H1 (cell line): ENCODE measurements around the gene RAB40C. TPM values are rescaled to one million over a fixed set of nuclear protein-coding genes. Genes with fewer than 3 reads are reported as not detected.

Source experiments
- ASH2L ChIP-seq: fragments of 200-600, 300-600 bp; sonication (generic); IDR thresholded peaks from one replicate; pipeline ENCODE4 v1.7.1; 2017; ENCODE audit warnings: low read length
- BACH1 ChIP-seq: IDR thresholded peaks from 2 replicates; pipeline ENCODE4 v1.6.1; 2012; ENCODE audit warnings: low read length, improper control_type of control experiment
- CHD2 ChIP-seq: IDR thresholded peaks from 2 replicates; pipeline ENCODE4 v1.6.1; 2012; ENCODE audit warnings: low read length, improper control_type of control experiment
- CREB1 ChIP-seq: IDR thresholded peaks from 2 replicates; pipeline ENCODE4 v1.6.1; 2012; ENCODE audit warnings: inconsistent platforms
- CTBP2 ChIP-seq: IDR thresholded peaks from 2 replicates; pipeline ENCODE4 v1.7.0; 2011; ENCODE audit warnings: borderline replicate concordance, mild to moderate bottlenecking, moderate library complexity, mixed read lengths, low read length; ENCODE audit not compliant: insufficient read depth, insufficient read length
- E2F6 ChIP-seq: IDR thresholded peaks from 2 replicates; pipeline ENCODE4 v1.6.1; 2012; ENCODE audit warnings: inconsistent platforms
- GABPA ChIP-seq: IDR thresholded peaks from 2 replicates; pipeline ENCODE4 v1.6.1; 2011; ENCODE audit warnings: mild to moderate bottlenecking, low read length, moderate library complexity, borderline replicate concordance; ENCODE audit not compliant: insufficient read depth
- JUN ChIP-seq: IDR thresholded peaks from 2 replicates; pipeline ENCODE4 v1.6.1; 2011; ENCODE audit warnings: low read depth, mild to moderate bottlenecking, improper control_type of control experiment, low read length
- JUND ChIP-seq: IDR thresholded peaks from 2 replicates; pipeline ENCODE4 v1.6.1; 2011; ENCODE audit warnings: mild to moderate bottlenecking, improper control_type of control experiment, low read length
- KDM1A ChIP-seq: fragments of 200-600, 300-600 bp; sonication (generic); IDR thresholded peaks from 2 replicates; pipeline ENCODE4 v1.7.1; 2016; ENCODE audit warnings: mild to moderate bottlenecking, low read length, borderline replicate concordance
- KDM4A ChIP-seq: IDR thresholded peaks from one replicate; pipeline ENCODE4 v1.7.1; 2012; ENCODE audit warnings: low read depth, mild to moderate bottlenecking, moderate library complexity, low read length, inconsistent platforms; ENCODE audit not compliant: severe bottlenecking
- MAX ChIP-seq: IDR thresholded peaks from 2 replicates; pipeline ENCODE4 v1.6.1; 2012; ENCODE audit warnings: inconsistent platforms
- PHF8 ChIP-seq: fragments of 200-600 bp; sonication (generic); conservative IDR thresholded peaks from 2 replicates; pipeline ENCODE4 v1.7.1; 2012; ENCODE audit warnings: low read depth, mild to moderate bottlenecking, inconsistent platforms, low read length, moderate library complexity
- POLR2A ChIP-seq, 2 experiments: IDR thresholded peaks; 1 replicate in 1 of 2; 2 replicates in 1 of 2; pipeline ENCODE4 v1.6.1; 2011; ENCODE audit warnings: low read depth in 2 of 2, low read length in 2 of 2, mild to moderate bottlenecking in 2 of 2; ENCODE audit errors: control extremely low read depth in 1 of 2
- POLR2AphosphoS5 ChIP-seq: IDR thresholded peaks from 2 replicates; pipeline ENCODE4 v1.6.1; 2011; ENCODE audit warnings: low read depth, low read length
- POU5F1 ChIP-seq: IDR thresholded peaks from 2 replicates; pipeline ENCODE4 v1.6.1; 2011; ENCODE audit warnings: low read depth, mild to moderate bottlenecking, low read length, moderate library complexity
- RFX5 ChIP-seq: IDR thresholded peaks from 2 replicates; pipeline ENCODE4 v1.6.1; 2011; ENCODE audit warnings: low read depth, low read length, improper control_type of control experiment, borderline replicate concordance
- SAP30 ChIP-seq: fragments of 300-600 bp; sonication (generic); IDR thresholded peaks from 2 replicates; pipeline ENCODE4 v1.7.1; 2012; ENCODE audit warnings: low read length, moderate library complexity, mild to moderate bottlenecking, inconsistent platforms; ENCODE audit not compliant: insufficient read depth, insufficient replicate concordance
- SP1 ChIP-seq: IDR thresholded peaks from 2 replicates; pipeline ENCODE4 v1.6.1; 2011; ENCODE audit warnings: low read depth, low read length
- SP4 ChIP-seq: IDR thresholded peaks from 2 replicates; pipeline ENCODE4 v1.6.1; 2012; ENCODE audit warnings: low read length, inconsistent platforms
- SUZ12 ChIP-seq: fragments of 200-600 bp; sonication (generic); IDR thresholded peaks from 2 replicates; pipeline ENCODE4 v1.6.1; 2012; ENCODE audit warnings: mild to moderate bottlenecking, inconsistent platforms, low read length, moderate library complexity, mixed read lengths
- TEAD4 ChIP-seq: IDR thresholded peaks from 2 replicates; pipeline ENCODE4 v1.6.1; 2012; ENCODE audit warnings: low read depth, low read length, inconsistent platforms, mixed read lengths
- polyA plus RNA-seq, 7 experiments: library from polyadenylated mRNA; depleted of rRNA in 3 of 7; stranded (reverse) in 5 of 7; unstranded in 2 of 7; fragments of >200 nt in 5 of 7; fragments of 200-250 nt in 2 of 7; gene quantifications; 1 replicate in 5 of 7; 2 replicates in 1 of 7; 4 replicates in 1 of 7; pipeline versions ENCODE4 v1.2.1 to v1.2.3, GENCODE V29; 2011 to 2013; ENCODE audit warnings: missing spikeins in 2 of 7, mixed read lengths in 2 of 7
- total RNA-seq: library from RNA; stranded (reverse); fragmentation: NEBNext Ultra II Directional; extraction: Animal tissue kit (Norgen Biotek cat#: 25700); gene quantifications from 2 replicates; pipeline ENCODE4 v1.2.1, GENCODE V29; 2021

Gene RAB40C
- total and polyA plus RNA-seq, 2 of the 8 experiments (the other 6 are each of a cell fraction or from before 2014, with no cell fraction given), result 13.9 to 15.6 TPM

GRCh38 chr16:648781-649589 lies 59.1 kb downstream of the RAB40C start, which contains the start of gene WDR90 (continued):
- no peak for TF ChIP-seq SUZ12
- TF ChIP-seq KDM4A, result peak; percentile 58
- TF ChIP-seq CHD2, result no peak
- TF ChIP-seq RFX5, result no peak
- TF ChIP-seq SP1, result no peak
- peak; percentile 75; the same call in 1 of the 2 replicates for TF ChIP-seq SP4
- TF ChIP-seq TEAD4, result no peak
- TF ChIP-seq POLR2AphosphoS5, result peak; percentile 22; the same call in 1 of the 2 replicates
- TF ChIP-seq POU5F1, result no peak
- peak; percentile 59 for TF ChIP-seq ASH2L
- peak; percentile 95 for TF ChIP-seq MAX
- TF ChIP-seq JUN, result no peak
- peak; percentile 89 for TF ChIP-seq GABPA
- no peak for TF ChIP-seq CTBP2
- no peak for TF ChIP-seq JUND
- TF ChIP-seq POLR2A (IDR thresholded peaks at IDR 0.05; ENCODE audit: control extremely low read depth in 1 of 2, low read depth in 2 of 2, low read length in 2 of 2), result peak in 1 of 2 experiments; percentile 49; a peak in 1 of 3 replicates
- TF ChIP-seq CREB1, result peak; percentile 85
- no peak for TF ChIP-seq SAP30
- peak; percentile 71 for TF ChIP-seq E2F6
- no peak for TF ChIP-seq KDM1A
- TF ChIP-seq BACH1, result no peak
- peak; percentile 49 for TF ChIP-seq PHF8
- TF ChIP-seq, all 59 proteins: peak for 17
